ENCODE measurements around the gene PKD2.
A peak's percentile ranks its signal among the peaks of the same experiment; 100 is the strongest.

Gene PKD2

DNA sequence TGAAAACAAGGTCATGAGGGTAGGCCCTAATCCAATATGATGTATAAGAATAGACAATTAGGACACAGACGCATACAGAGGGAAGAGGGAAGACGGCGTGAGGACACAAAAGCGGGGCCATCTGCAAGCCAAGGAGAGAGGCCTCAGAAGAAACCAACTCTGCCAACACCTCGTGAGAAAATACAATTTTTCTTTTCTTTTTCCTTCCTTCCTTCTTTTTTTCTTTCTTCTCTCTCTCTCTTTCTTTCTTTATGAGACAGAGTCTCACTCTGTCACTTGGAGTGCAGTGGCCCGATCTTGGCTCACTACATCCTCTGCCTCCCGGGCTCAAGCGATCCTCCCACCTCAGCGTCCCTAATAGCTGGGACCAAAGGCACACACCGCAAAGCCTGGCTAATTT lies 1.5 kb upstream of the PKD2 start:
- no peak for ATAC-seq
- TF ChIP-seq ZFP30 (CRISPR knock-in tag; IDR thresholded peaks at IDR 0.05) (no peak), ZFP3 (CRISPR knock-in tag; IDR thresholded peaks at IDR 0.05) (no peak), ZNF70 (CRISPR knock-in tag; IDR thresholded peaks at IDR 0.05) (no peak), TCF4 (CRISPR knock-in tag; IDR thresholded peaks at IDR 0.05; ENCODE audit: borderline replicate concordance) (no peak), ZNF8 (CRISPR knock-in tag; IDR thresholded peaks at IDR 0.05) (no peak), ZNF565 (CRISPR knock-in tag; conservative IDR thresholded peaks at IDR 0.05; ENCODE audit: low read depth) (no peak), ISL1 (CRISPR knock-in tag; IDR thresholded peaks at IDR 0.05) (no peak), ARNTL (CRISPR knock-in tag; IDR thresholded peaks at IDR 0.05; ENCODE audit: borderline replicate concordance, low read depth) (no peak), CSDC2 (CRISPR knock-in tag; IDR thresholded peaks at IDR 0.05) (no peak), PPARA (CRISPR knock-in tag; IDR thresholded peaks at IDR 0.05; ENCODE audit: borderline replicate concordance) (no peak), TOX (CRISPR knock-in tag; IDR thresholded peaks at IDR 0.05; ENCODE audit: borderline replicate concordance) (no peak), GLIS3 (CRISPR knock-in tag; IDR thresholded peaks at IDR 0.05) (no peak), SNAI2 (CRISPR knock-in tag; IDR thresholded peaks at IDR 0.05) (no peak)
- TF ChIP-seq, protein P1, sequence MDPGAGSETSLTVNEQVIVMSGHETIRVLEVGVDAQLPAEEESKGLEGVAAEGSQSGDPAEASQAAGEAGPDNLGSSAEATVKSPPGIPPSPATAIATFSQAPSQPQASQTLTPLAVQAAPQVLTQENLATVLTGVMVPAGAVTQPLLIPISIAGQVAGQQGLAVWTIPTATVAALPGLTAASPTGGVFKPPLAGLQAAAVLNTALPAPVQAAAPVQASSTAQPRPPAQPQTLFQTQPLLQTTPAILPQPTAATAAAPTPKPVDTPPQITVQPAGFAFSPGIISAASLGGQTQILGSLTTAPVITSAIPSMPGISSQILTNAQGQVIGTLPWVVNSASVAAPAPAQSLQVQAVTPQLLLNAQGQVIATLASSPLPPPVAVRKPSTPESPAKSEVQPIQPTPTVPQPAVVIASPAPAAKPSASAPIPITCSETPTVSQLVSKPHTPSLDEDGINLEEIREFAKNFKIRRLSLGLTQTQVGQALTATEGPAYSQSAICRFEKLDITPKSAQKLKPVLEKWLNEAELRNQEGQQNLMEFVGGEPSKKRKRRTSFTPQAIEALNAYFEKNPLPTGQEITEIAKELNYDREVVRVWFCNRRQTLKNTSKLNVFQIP (CRISPR knock-in tag; IDR thresholded peaks at IDR 0.05; ENCODE audit: borderline replicate concordance, low read depth) = no peak
- TF ChIP-seq, protein P2, sequence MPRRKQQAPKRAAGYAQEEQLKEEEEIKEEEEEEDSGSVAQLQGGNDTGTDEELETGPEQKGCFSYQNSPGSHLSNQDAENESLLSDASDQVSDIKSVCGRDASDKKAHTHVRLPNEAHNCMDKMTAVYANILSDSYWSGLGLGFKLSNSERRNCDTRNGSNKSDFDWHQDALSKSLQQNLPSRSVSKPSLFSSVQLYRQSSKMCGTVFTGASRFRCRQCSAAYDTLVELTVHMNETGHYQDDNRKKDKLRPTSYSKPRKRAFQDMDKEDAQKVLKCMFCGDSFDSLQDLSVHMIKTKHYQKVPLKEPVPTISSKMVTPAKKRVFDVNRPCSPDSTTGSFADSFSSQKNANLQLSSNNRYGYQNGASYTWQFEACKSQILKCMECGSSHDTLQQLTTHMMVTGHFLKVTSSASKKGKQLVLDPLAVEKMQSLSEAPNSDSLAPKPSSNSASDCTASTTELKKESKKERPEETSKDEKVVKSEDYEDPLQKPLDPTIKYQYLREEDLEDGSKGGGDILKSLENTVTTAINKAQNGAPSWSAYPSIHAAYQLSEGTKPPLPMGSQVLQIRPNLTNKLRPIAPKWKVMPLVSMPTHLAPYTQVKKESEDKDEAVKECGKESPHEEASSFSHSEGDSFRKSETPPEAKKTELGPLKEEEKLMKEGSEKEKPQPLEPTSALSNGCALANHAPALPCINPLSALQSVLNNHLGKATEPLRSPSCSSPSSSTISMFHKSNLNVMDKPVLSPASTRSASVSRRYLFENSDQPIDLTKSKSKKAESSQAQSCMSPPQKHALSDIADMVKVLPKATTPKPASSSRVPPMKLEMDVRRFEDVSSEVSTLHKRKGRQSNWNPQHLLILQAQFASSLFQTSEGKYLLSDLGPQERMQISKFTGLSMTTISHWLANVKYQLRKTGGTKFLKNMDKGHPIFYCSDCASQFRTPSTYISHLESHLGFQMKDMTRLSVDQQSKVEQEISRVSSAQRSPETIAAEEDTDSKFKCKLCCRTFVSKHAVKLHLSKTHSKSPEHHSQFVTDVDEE (CRISPR knock-in tag; IDR thresholded peaks at IDR 0.05) = no peak
- TF ChIP-seq, protein P3, sequence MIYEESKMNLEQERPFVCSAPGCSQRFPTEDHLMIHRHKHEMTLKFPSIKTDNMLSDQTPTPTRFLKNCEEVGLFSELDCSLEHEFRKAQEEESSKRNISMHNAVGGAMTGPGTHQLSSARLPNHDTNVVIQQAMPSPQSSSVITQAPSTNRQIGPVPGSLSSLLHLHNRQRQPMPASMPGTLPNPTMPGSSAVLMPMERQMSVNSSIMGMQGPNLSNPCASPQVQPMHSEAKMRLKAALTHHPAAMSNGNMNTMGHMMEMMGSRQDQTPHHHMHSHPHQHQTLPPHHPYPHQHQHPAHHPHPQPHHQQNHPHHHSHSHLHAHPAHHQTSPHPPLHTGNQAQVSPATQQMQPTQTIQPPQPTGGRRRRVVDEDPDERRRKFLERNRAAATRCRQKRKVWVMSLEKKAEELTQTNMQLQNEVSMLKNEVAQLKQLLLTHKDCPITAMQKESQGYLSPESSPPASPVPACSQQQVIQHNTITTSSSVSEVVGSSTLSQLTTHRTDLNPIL (CRISPR knock-in tag; IDR thresholded peaks at IDR 0.05; ENCODE audit: low read depth) = no peak

DNA sequence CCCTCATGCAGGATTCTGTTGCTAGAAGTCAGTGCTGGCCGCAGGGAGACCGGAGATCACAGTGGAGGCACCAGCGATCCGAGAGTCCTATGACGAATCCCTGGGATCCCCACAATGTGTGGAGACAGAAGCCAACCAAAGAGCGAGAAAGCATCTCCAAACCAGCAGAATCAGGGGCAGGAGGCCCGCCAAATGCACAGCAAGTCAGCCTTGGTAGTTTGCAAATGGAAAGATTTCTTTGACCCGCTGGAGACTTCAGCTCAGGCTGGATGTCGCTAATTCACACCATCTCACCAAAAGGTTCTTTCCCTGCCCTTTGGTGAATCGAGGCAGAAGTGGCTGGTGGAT lies 505 bp upstream of the PKD2 start:
- no peak for ATAC-seq
- TF ChIP-seq CSDC2 (CRISPR knock-in tag; IDR thresholded peaks at IDR 0.05) = no peak
- no peak for TF ChIP-seq ZNF8 (CRISPR knock-in tag; IDR thresholded peaks at IDR 0.05)
- no peak for TF ChIP-seq BACH2 (CRISPR knock-in tag; IDR thresholded peaks at IDR 0.05; ENCODE audit: borderline replicate concordance)
- TF ChIP-seq, protein P1 (CRISPR knock-in tag; IDR thresholded peaks at IDR 0.05; ENCODE audit: borderline replicate concordance, low read depth) = no peak
- TF ChIP-seq, protein P4, sequence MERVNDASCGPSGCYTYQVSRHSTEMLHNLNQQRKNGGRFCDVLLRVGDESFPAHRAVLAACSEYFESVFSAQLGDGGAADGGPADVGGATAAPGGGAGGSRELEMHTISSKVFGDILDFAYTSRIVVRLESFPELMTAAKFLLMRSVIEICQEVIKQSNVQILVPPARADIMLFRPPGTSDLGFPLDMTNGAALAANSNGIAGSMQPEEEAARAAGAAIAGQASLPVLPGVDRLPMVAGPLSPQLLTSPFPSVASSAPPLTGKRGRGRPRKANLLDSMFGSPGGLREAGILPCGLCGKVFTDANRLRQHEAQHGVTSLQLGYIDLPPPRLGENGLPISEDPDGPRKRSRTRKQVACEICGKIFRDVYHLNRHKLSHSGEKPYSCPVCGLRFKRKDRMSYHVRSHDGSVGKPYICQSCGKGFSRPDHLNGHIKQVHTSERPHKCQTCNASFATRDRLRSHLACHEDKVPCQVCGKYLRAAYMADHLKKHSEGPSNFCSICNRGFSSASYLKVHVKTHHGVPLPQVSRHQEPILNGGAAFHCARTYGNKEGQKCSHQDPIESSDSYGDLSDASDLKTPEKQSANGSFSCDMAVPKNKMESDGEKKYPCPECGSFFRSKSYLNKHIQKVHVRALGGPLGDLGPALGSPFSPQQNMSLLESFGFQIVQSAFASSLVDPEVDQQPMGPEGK (CRISPR knock-in tag; IDR thresholded peaks at IDR 0.05; ENCODE audit: borderline replicate concordance) = no peak
- no peak for TF ChIP-seq SNAI2 (CRISPR knock-in tag; IDR thresholded peaks at IDR 0.05)

DNA sequence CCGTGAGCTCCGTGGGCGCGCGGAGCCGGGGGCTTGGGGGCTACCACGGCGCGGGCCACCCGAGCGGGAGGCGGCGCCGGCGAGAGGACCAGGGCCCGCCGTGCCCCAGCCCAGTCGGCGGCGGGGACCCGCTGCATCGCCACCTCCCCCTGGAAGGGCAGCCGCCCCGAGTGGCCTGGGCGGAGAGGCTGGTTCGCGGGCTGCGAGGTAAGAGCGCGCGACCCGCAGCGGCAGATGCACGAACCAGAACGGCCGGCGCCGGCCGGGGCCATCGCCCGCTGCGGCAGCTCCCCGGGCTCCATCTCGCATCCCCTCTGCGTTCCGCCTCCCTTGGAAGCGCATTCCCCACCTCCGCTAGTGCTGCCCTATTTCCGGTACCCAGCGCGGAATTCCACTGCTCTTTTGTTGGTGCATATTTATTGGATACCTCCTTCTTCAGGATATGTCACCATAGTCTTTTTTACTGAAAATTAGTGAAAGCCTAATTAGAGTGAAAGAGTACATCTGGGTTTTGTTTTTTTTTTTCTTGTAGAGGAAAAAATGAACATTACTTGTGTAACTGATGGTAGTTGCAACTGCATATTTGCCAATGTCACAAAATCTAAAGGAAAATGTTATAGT lies 797 bp downstream of the PKD2 start:
- TF ChIP-seq, protein P2 (CRISPR knock-in tag; IDR thresholded peaks at IDR 0.05) = no peak
- TF ChIP-seq ZC3H10 (CRISPR knock-in tag; IDR thresholded peaks at IDR 0.05) (no peak), ZFP30 (CRISPR knock-in tag; IDR thresholded peaks at IDR 0.05) (no peak), BACH2 (CRISPR knock-in tag; IDR thresholded peaks at IDR 0.05; ENCODE audit: borderline replicate concordance) (no peak), ISL1 (CRISPR knock-in tag; IDR thresholded peaks at IDR 0.05) (no peak), TOX (CRISPR knock-in tag; IDR thresholded peaks at IDR 0.05; ENCODE audit: borderline replicate concordance) (no peak), ESRRG (CRISPR knock-in tag; IDR thresholded peaks at IDR 0.05) (no peak), ZNF565 (CRISPR knock-in tag; conservative IDR thresholded peaks at IDR 0.05; ENCODE audit: low read depth) (no peak), PPARA (CRISPR knock-in tag; IDR thresholded peaks at IDR 0.05; ENCODE audit: borderline replicate concordance) (no peak), OSR1 (CRISPR knock-in tag; IDR thresholded peaks at IDR 0.05) (no peak), ZFP3 (CRISPR knock-in tag; IDR thresholded peaks at IDR 0.05) (no peak), TCF4 (CRISPR knock-in tag; IDR thresholded peaks at IDR 0.05; ENCODE audit: borderline replicate concordance) (no peak)
- TF ChIP-seq, protein P5, sequence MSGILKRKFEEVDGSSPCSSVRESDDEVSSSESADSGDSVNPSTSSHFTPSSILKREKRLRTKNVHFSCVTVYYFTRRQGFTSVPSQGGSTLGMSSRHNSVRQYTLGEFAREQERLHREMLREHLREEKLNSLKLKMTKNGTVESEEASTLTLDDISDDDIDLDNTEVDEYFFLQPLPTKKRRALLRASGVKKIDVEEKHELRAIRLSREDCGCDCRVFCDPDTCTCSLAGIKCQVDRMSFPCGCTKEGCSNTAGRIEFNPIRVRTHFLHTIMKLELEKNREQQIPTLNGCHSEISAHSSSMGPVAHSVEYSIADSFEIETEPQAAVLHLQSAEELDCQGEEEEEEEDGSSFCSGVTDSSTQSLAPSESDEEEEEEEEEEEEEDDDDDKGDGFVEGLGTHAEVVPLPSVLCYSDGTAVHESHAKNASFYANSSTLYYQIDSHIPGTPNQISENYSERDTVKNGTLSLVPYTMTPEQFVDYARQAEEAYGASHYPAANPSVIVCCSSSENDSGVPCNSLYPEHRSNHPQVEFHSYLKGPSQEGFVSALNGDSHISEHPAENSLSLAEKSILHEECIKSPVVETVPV (CRISPR knock-in tag; IDR thresholded peaks at IDR 0.05) = no peak

More for the DNA sequence above, 797 bp downstream of the PKD2 start:
- ATAC-seq = peak; percentile 69
